NCI-H2196 treated with DMSO at 0.1 percent for 48 hours (cell line): Measurements from ENCODE around the gene FASTKD3.
"Not testable (repeated sequence)": the region's sequence is repeated elsewhere in the genome, so short reads cannot be mapped to it uniquely, and the experiment has no call there.

Experiments
- DNase-seq: peaks from one replicate; lab custom pipeline; 2025; ENCODE audit not compliant: unreplicated experiment; lab: John Stamatoyannopoulos, UW

Gene FASTKD3, protein sequence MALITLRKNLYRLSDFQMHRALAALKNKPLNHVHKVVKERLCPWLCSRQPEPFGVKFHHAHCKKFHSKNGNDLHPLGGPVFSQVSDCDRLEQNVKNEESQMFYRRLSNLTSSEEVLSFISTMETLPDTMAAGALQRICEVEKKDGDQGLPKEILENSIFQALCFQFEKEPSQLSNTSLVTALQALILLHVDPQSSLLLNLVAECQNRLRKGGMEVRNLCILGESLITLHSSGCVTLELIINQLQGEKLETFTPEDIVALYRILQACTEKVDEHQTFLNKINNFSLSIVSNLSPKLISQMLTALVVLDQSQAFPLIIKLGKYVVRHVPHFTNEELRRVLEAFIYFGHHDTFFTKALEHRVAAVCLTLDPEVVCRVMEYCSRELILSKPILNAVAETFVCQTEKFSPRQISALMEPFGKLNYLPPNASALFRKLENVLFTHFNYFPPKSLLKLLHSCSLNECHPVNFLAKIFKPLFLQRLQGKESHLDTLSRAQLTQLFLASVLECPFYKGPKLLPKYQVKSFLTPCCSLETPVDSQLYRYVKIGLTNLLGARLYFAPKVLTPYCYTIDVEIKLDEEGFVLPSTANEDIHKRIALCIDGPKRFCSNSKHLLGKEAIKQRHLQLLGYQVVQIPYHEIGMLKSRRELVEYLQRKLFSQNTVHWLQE

DNA sequence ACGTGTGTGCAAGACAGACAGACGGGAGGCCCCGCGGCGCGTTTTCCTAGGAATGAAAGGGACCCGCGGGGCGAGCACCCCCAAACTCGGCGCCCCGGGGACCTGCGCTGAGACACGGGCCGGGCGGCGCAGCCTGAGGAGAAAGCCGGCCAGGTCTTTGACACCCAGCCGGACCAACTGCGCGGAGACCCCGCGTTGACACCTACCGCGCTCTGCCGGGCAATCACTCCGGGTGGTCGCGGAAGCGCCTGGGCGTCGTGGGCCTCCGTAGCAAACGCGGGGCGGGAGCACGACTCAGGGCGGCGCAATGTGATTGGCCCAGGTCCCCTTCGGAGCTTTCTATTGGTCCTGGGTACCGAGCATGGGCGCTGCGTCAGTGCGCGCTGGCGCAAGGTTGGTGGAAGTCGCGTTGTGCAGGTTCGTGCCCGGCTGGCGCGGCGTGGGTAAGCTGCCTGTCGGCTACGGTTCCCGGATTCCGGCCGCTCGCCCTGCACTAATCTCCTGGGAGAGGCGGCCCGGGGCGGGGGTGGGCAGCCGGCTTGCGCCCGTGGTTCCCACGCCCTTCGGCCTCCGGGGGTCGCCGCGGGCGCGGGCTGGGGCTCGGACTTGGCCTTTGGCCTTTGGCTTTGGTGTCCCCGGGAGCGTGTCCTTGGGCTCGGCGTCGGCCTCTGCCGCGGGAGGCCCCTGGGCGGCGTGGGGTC, at the start of gene FASTKD3, which contains the start of gene MTRR:
Gene FASTKD3 (minus strand): TSS at position 259 of the 701 bp plus-strand sequence. CDS start 948 bp downstream, outside the sequence.
Gene MTRR (plus strand): TSS at position 376 of the 701 bp plus-strand sequence. CDS start 1,647 bp downstream, outside the sequence.
- DNase-seq = peak; percentile 79

GRCh38 chr5:7917130-7918123, 48.6 kb upstream of the FASTKD3 start:
- DNase-seq = no peak

GRCh38 chr5:7916171-7916804, 47.5 kb upstream of the FASTKD3 start:
- peak; percentile 14 for DNase-seq

- not testable (repeated sequence) for DNase-seq
These were observed 42.6 kb upstream of the FASTKD3 start for GRCh38 chr5:7911429-7911771.

DNA sequence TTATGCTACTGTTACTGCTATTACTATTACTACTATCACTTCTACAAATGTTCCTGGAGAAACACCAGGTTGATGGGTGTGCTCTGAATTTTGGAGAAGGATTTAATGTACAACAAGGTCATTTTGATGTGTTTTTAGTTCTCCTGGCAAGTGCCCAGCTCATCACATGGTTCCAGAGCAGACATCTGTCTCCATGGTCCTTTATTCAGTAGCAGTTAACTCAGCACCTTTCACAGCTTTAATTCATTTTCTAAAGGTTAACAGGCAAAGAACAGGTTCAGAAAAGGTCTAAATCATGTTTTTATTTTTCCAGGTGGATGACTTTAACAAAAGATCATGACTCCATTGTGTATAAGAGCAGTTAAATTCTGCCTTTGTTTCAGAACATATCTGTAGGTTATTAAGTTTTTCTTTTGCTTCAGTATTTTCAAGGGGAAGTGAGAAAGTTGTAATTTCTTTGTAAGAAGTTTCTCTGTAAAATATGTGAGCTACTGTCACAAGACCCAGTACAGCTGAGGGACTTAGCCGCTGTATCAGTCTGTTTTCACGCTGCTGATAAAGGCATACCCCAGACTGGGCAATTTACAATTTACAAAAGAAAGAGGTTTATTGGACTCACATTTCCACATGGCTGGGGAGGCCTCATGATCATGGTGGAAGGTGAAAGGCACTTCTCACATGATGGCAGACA, 42.1 kb upstream of the FASTKD3 start:
- no peak for DNase-seq

GRCh38 chr5:7908317-7908716, 39.5 kb upstream of the FASTKD3 start:
- DNase-seq = no peak

DNA sequence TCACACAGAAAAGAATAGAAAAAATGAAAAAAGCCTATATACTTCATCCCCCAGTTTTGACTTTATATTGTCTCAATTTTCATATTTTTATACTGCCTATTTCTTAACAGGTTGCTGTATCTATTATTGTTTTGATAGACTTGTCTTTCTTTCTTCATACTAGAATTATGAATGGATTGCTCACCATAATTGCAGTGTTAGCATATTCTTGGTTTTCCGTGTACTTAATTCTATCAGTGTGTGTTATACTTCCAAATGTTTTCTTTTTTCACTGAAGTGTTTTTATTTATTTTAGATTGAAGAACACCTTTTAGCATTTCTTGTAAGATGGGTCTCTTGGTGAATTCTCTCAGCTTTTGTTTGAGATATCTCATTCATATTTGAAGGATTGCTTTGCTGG, 38.8 kb upstream of the FASTKD3 start:
- DNase-seq = no peak

- DNase-seq = no peak
These were observed 35.3 kb upstream of the FASTKD3 start for GRCh38 chr5:7904170-7904569.

DNA sequence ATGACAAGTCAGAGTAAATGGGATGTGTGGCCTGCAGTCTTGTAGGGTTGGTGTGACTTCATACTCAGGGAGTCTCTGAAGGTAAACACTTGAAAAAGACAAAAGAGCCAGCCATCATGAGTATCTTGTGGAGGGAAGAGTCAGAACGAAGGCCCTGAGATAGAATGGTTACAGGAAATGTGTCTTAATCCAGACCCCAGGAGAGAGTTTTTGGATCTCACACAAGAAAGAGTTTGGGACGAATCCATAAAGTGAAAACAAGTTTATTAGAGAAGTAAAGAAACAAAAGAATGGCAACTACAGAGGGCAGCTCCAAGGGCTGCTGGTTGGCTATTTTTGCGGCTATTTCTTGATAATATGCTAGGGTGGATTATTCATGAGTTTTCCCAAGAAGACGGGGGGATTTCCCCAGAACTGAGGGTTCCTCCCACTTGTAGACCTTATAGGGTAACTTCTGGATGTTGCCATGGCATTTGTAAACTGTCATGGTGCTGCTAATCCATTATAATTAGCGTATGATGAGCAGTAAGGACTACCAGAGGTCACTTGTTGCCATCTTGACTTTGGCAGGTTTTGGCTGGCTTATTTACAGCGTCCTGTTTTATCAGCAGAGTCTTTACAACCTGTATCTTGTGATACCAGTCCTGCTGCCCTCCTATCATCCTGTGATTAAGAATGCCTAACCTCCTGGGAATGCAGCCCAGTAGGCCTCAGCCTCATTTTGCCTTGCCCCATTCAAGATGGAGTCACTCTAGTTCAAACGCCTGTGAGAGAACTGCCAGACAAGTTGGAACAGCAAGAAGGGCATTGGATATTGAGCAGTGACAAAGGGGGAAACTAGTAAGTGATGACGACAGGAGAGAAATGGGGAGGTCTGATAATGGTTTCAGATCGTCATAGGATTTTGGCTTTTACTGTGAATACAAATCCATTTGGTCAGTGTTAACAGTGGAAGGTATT, 34.1 kb upstream of the FASTKD3 start:
- DNase-seq = no peak

- no peak for DNase-seq
These were observed 33.4 kb upstream of the FASTKD3 start for GRCh38 chr5:7902201-7902600.

DNA sequence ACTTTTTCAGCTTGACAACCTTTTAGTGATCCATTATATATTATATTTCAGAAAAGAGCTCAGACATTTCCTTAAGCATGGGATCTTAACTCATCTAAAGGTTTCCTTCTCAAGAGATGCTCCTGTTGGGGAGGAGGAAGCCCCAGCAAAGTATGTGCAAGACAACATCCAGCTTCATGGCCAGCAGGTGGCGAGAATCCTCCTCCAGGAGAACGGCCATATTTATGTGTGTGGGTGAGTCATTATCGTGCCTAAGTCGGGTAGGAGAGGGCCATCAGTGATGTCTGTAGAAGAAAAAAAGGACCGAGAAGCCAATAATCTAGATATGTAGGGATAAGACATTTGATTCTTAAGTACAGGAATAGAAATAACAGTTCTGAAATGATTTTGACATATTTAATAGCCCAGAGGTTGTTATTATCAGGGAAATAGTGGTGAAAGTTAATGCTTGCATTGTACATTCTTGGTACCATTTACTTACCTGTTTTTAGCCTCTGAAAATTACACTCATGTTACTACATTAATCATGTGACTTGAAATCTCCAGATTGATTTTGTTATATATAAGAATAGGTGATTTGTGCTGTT, 28.3 kb upstream of the FASTKD3 start:
- DNase-seq = no peak

DNA sequence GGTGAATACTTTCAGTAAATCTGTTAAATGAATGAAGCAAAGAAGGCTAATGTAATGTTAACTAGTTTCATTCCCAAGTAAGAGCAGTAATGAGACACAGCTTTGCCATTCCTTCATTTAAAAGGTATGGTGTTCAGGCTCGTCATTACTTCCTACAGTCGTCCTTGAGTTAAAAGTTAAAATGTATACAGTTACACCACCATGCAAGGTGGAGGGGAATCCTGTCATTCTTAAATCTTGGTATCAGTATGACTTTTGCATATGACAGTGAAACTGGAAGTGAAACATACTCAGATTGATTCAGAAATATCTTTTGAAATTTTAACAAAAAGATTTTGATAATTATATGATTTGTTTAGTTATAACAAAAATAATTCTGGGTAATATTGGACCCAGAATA, 26.0 kb upstream of the FASTKD3 start:
- no peak for DNase-seq

DNA sequence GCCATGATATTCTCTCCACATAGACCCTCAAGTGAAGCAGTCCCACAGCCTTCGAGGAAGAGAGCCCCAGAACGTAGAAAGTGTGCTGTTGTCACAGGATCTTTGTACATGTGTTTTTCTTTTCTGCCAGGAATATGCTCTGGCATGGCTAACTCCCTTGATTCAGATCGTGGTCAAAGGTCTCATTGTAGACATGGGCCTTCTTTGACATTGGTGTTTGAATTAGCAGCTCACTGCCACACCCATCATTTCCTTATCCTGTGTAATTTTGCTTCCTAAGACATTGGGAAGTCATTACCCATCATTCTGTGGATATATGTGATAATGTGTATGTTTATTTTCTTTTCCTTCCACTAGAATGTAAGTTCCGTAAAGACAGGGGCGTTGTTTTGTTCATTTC, 25.6 kb upstream of the FASTKD3 start:
- DNase-seq = no peak

DNA sequence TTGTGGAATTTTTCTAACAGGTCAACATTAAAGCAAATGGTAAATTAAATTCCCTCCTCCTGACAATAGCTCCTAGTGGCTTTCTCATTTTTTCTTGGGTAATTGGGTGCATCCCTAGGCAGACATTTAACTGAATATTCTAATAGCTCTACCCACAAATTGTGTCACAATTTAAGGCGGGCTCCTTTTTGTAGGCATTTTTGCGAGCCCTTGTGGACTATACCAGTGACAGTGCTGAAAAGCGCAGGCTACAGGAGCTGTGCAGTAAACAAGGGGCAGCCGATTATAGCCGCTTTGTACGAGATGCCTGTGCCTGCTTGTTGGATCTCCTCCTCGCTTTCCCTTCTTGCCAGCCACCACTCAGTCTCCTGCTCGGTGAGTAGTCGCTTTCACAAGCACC, 20.1 kb upstream of the FASTKD3 start:
- DNase-seq = no peak

DNA sequence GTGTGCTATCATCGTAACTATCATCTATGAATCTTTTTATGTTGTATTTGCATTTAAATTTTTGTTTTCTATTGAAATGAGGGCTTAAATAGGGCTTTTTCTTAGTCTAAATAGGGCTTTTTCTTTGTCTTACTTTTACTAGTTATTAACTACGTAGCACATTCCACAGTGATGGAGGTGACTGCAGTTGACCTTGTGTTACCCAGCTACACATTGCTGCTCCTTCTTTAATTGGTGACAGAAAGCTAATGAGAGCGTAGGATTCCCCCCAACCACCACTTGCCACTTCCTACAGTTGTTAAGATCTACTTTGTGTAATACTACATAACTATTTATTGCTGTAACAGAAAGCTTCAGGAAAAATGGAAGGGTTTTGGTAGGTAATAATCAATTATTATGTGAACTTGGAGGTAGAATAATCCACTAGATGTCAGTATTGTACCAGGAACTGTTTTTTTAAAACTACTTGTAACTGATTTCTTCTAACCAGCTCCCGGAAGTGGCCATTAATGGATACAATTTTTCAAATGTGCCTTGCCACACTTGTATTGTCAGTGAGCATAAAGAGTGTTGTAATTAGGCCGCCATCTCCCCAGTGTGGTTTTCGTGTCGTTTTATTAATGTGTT, 18.1 kb upstream of the FASTKD3 start:
- peak; percentile 28 for DNase-seq

GRCh38 chr5:7884491-7885267, 15.8 kb upstream of the FASTKD3 start:
- DNase-seq = no peak

- no peak for DNase-seq
These were observed 14.1 kb upstream of the FASTKD3 start for GRCh38 chr5:7882926-7883325.
